Keratinocyte (primary cell): ENCODE data around the gene IFNAR2.

Experiments
- CTCF ChIP-seq, 3 experiments: IDR thresholded peaks in 1 of 3; conservative IDR thresholded peaks in 1 of 3; optimal IDR thresholded peaks in 1 of 3; 2 replicates in 2 of 3; 3 replicates in 1 of 3; pipeline versions ENCODE3 to v1.5.1; 2011; ENCODE audit warnings: low read length in 3 of 3, mild to moderate bottlenecking in 3 of 3, moderate library complexity in 2 of 3, control low read depth in 1 of 3, inconsistent platforms in 1 of 3; ENCODE audit not compliant: insufficient read depth in 2 of 3; ENCODE audit errors: extremely low read depth in 1 of 3
- EZH2 ChIP-seq: IDR thresholded peaks from one replicate; pipeline ENCODE4 v1.6.1; 2012; ENCODE audit warnings: inconsistent platforms, mild to moderate bottlenecking, low read length, moderate library complexity

GRCh38 chr21:33229099-33229783, 497 bp upstream of the IFNAR2 start:
- TF ChIP-seq CTCF (optimal IDR thresholded peaks at IDR 0.05 in 1 of 3, IDR thresholded peaks at IDR 0.05 in 1 of 3, conservative IDR thresholded peaks at IDR 0.05 in 1 of 3; ENCODE audit: extremely low read depth in 1 of 3, insufficient read depth in 2 of 3, low read length in 3 of 3): no peak
- no peak for TF ChIP-seq EZH2
